ENCODE results near the gene OPA1.

- TF ChIP-seq, protein P1, sequence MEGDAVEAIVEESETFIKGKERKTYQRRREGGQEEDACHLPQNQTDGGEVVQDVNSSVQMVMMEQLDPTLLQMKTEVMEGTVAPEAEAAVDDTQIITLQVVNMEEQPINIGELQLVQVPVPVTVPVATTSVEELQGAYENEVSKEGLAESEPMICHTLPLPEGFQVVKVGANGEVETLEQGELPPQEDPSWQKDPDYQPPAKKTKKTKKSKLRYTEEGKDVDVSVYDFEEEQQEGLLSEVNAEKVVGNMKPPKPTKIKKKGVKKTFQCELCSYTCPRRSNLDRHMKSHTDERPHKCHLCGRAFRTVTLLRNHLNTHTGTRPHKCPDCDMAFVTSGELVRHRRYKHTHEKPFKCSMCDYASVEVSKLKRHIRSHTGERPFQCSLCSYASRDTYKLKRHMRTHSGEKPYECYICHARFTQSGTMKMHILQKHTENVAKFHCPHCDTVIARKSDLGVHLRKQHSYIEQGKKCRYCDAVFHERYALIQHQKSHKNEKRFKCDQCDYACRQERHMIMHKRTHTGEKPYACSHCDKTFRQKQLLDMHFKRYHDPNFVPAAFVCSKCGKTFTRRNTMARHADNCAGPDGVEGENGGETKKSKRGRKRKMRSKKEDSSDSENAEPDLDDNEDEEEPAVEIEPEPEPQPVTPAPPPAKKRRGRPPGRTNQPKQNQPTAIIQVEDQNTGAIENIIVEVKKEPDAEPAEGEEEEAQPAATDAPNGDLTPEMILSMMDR (IDR thresholded peaks at IDR 0.05; ENCODE audit: control extremely low read depth in 1 of 3, insufficient read depth in 1 of 3, low read depth in 1 of 3, low read length in 3 of 3) = no peak
- TF ChIP-seq, protein P2, sequence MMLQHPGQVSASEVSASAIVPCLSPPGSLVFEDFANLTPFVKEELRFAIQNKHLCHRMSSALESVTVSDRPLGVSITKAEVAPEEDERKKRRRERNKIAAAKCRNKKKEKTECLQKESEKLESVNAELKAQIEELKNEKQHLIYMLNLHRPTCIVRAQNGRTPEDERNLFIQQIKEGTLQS (IDR thresholded peaks at IDR 0.05; ENCODE audit: insufficient read depth, low read depth, low read length) = no peak
- no peak for TF ChIP-seq POLR2AphosphoS5 (IDR thresholded peaks at IDR 0.05; ENCODE audit: low read depth, low read length)
- TF ChIP-seq GABPA (IDR thresholded peaks at IDR 0.05; ENCODE audit: borderline replicate concordance, insufficient read depth, low read length) = no peak
- no peak for TF ChIP-seq PHF8 (conservative IDR thresholded peaks at IDR 0.05; ENCODE audit: low read depth, low read length)
- TF ChIP-seq YY1 (IDR thresholded peaks at IDR 0.05; ENCODE audit: low read depth, low read length) = no peak
Measured at GRCh38 chr3:193720169-193720568, 127.2 kb downstream of the OPA1 start.

Measured in H1 (cell line).